Measurements from ENCODE around the gene NOP53.
"Not testable (repeated sequence)": the region's sequence is repeated elsewhere in the genome, so short reads cannot be mapped to it uniquely, and the experiment has no call there.

The NOP53 gene

GRCh38 chr19:47778049-47778953, 33.0 kb downstream of the NOP53 start, which contains the start of gene SELENOW:
TSS of gene SELENOW (plus strand) at chr19:47778703. CDS start at chr19:47778786, 83 bp downstream.
- peak; percentile 58 to 84 for DNase-seq

GRCh38 chr19:47778954-47779351, 33.6 kb downstream of the NOP53 start:
- DNase-seq: no peak

- no peak for DNase-seq
Observed at GRCh38 chr19:47779524-47780214, 34.3 kb downstream of the NOP53 start.

- no peak for DNase-seq
Observed at GRCh38 chr19:47780215-47780551, 34.8 kb downstream of the NOP53 start.

GRCh38 chr19:47781590-47782262, 36.4 kb downstream of the NOP53 start:
- no peak for DNase-seq

- DNase-seq: no peak
Observed at GRCh38 chr19:47786566-47786965, 41.2 kb downstream of the NOP53 start.

- not testable (repeated sequence) for DNase-seq
Observed at GRCh38 chr19:47787307-47787706, 42.0 kb downstream of the NOP53 start.

- not testable (repeated sequence) for DNase-seq
Observed at GRCh38 chr19:47789811-47790210, 44.5 kb downstream of the NOP53 start.

- DNase-seq: peak; percentile 45 to 83
Observed at GRCh38 chr19:47790398-47790814, 45.1 kb downstream of the NOP53 start.

- DNase-seq: no peak
Observed at GRCh38 chr19:47792616-47793015, 47.3 kb downstream of the NOP53 start.

GRCh38 chr19:47794526-47794925, 49.2 kb downstream of the NOP53 start:
- peak in 1 of 2 experiments; percentile 12 for DNase-seq

GRCh38 chr19:47796785-47797184, 51.4 kb downstream of the NOP53 start:
- no peak for DNase-seq

- no peak for DNase-seq
Observed at GRCh38 chr19:47797996-47798903, 52.9 kb downstream of the NOP53 start.

- no peak for DNase-seq
Observed at GRCh38 chr19:47798904-47799266, 53.5 kb downstream of the NOP53 start.

- DNase-seq: no peak
Observed at GRCh38 chr19:47801270-47801669, 55.9 kb downstream of the NOP53 start.

GRCh38 chr19:47802521-47803043, 57.2 kb downstream of the NOP53 start:
- no peak for DNase-seq

GRCh38 chr19:47803148-47803547, 57.8 kb downstream of the NOP53 start:
- not testable (repeated sequence) for DNase-seq

GRCh38 chr19:47803671-47804070, 58.3 kb downstream of the NOP53 start:
- DNase-seq: not testable (repeated sequence)

- not testable (repeated sequence) for DNase-seq
Observed at GRCh38 chr19:47804451-47804850, 59.1 kb downstream of the NOP53 start, which contains the start of gene TPRX1. TSS of gene TPRX1 (minus strand) at chr19:47804551. CDS start at chr19:47804539, 12 bp downstream.

GRCh38 chr19:47805313-47805712, 60.0 kb downstream of the NOP53 start:
- DNase-seq: no peak

GRCh38 chr19:47806435-47806834, 61.1 kb downstream of the NOP53 start:
- no peak for DNase-seq
